Kidney (tissue), 14 donors: ENCODE data around the gene THEMIS. TPM values are rescaled to one million over a fixed set of nuclear protein-coding genes. Genes with fewer than 3 reads are reported as not detected.
A peak's percentile ranks its signal among the peaks of the same experiment; 100 is the strongest.

ENCODE experiments used
- DNase-seq, 5 donors: peaks; one replicate each; pipeline ENCODE4 v3.0.0-alpha.2; 2013 to 2020
- FAIRE-seq: peaks from 2 replicates; lab custom pipeline; 2012; peaks lifted over from hg19 to GRCh38; lab: Jason Lieb, UNC
- H3K27ac ChIP-seq, 2 donors: one replicate each; pipeline ENCODE4 v1.7.0; 2013; ENCODE audit warnings: low read depth in 2 of 2, low read length in 2 of 2, inconsistent platforms in 1 of 2
- H3K27me3 ChIP-seq: one replicate; pipeline ENCODE4 v1.7.1; 2013; ENCODE audit warnings: low read length, inconsistent platforms; ENCODE audit not compliant: control insufficient read depth, insufficient read depth
- H3K36me3 ChIP-seq, 3 donors: one replicate each; pipeline versions ENCODE4 v1.7.0 to v1.7.1; 2013; ENCODE audit warnings: low read length in 3 of 3, control low read depth in 1 of 3, inconsistent platforms in 1 of 3; ENCODE audit not compliant: insufficient read depth in 3 of 3, control insufficient read depth in 2 of 3
- H3K4me1 ChIP-seq, 3 donors: one replicate each; pipeline versions ENCODE4 v1.7.0 to v1.7.1; 2013; ENCODE audit warnings: low read length in 3 of 3, inconsistent platforms in 1 of 3, low read depth in 1 of 3; ENCODE audit not compliant: control insufficient read depth in 2 of 3, insufficient read depth in 2 of 3
- H3K4me3 ChIP-seq, 3 donors: one replicate each; pipeline versions ENCODE4 v1.7.0 to v1.8.1; 2013; ENCODE audit warnings: low read length in 3 of 3, control low read depth in 1 of 3, inconsistent platforms in 1 of 3
- H3K9ac ChIP-seq, 3 donors: one replicate each; pipeline versions ENCODE4 v1.7.0 to v1.7.1; 2013; ENCODE audit warnings: low read length in 3 of 3, control low read depth in 1 of 3, inconsistent platforms in 1 of 3
- H3K9me3 ChIP-seq, 3 donors: one replicate each; pipeline versions ENCODE4 v1.7.0 to v1.7.1; 2013; ENCODE audit warnings: low read length in 3 of 3, control low read depth in 1 of 3, inconsistent platforms in 1 of 3; ENCODE audit not compliant: control insufficient read depth in 2 of 3, insufficient read depth in 1 of 3
- intact Hi-C: fragments of 100-400 bp; cut with DNase I; formaldehyde crosslinking; loops from one replicate; pipeline ENCODE4 v1.11.1; 2022
- polyA plus RNA-seq: library from polyadenylated mRNA; stranded (reverse); fragments of 350-450 nt; fragmentation: Illumina TruSeq; extraction: RNeasy Lipid Tissue Mini Kit (QIAGEN cat#74804); gene quantifications from one replicate; pipeline ENCODE4 v1.2.3, GENCODE V29; 2014; ENCODE audit warnings: low read depth, low replicate concordance; ENCODE audit not compliant: insufficient read depth
- total RNA-seq: library from RNA; stranded (reverse); fragmentation: NEBNext Ultra II Directional; extraction: Animal tissue kit (Norgen Biotek cat#: 25700); gene quantifications from one replicate; pipeline ENCODE4 v1.2.1, GENCODE V29; 2021
- TF ChIP-seq, protein P1 (sequence below): IDR thresholded peaks from 3 replicates; pipeline ENCODE4 v1.5.1; 2012; ENCODE audit warnings: mild to moderate bottlenecking, moderate library complexity, borderline replicate concordance; ENCODE audit not compliant: insufficient read depth; ENCODE audit errors: extremely low read depth
- donor health status: control.
- donor health status: control.
- donor health status: control.
- donor health status: control.
- donor health status: control.
- donor health status: DM: yes; HTN: yes; CAD: no.
- donor health status: Normal renal cell carcinoma (clear cell type).

THEMIS gene
- total and polyA plus RNA-seq, 2 donors from 2014 or later = 3.3 TPM; not detected in 1

DNA sequence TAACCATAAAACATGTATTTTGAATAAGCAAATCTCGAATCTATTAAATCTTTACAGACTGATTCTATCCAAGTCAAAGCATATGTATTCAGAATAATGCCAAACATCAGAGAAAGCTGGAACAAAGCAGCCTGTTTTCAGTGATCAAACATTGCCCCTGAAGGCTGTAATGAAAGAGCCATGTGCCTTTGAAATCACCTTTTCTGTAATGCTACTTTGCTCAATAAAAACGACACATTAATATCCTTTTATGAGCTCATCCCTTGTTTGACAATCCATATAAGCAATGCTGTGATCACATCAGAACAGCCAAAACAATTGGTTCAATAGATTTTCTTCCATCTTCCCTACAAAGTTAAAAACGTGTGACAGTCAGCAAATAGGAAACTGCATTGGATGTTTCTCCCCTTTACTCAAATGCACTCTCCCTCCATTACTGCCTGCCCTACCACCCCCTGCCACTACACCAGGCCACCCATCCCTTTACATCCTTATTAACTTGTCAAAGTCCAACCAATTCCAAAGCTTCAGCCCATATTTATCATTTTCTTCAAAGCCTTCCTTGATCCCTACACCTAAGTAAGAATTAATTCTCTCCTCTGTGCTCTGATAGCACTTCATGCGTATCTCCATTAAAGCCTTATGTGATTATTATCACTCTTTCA lies 42.0 kb downstream of the THEMIS start:
- H3K4me3 ChIP-seq = no peak overlapping the region
- no peak for FAIRE-seq
- no peak overlapping the region for H3K9ac ChIP-seq
- no peaks in the 10 kb centered on the region for H3K27me3 ChIP-seq
- H3K27ac ChIP-seq = no peak overlapping the region
- DNase-seq = no peak
- H3K9me3 ChIP-seq = no peaks in the 10 kb centered on the region
- H3K4me1 ChIP-seq = no peaks in the 10 kb centered on the region
- TF ChIP-seq, protein P1, sequence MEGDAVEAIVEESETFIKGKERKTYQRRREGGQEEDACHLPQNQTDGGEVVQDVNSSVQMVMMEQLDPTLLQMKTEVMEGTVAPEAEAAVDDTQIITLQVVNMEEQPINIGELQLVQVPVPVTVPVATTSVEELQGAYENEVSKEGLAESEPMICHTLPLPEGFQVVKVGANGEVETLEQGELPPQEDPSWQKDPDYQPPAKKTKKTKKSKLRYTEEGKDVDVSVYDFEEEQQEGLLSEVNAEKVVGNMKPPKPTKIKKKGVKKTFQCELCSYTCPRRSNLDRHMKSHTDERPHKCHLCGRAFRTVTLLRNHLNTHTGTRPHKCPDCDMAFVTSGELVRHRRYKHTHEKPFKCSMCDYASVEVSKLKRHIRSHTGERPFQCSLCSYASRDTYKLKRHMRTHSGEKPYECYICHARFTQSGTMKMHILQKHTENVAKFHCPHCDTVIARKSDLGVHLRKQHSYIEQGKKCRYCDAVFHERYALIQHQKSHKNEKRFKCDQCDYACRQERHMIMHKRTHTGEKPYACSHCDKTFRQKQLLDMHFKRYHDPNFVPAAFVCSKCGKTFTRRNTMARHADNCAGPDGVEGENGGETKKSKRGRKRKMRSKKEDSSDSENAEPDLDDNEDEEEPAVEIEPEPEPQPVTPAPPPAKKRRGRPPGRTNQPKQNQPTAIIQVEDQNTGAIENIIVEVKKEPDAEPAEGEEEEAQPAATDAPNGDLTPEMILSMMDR = no peak
- no peaks in the 10 kb centered on the region for H3K36me3 ChIP-seq
- intact Hi-C loops = no loop called here

DNA sequence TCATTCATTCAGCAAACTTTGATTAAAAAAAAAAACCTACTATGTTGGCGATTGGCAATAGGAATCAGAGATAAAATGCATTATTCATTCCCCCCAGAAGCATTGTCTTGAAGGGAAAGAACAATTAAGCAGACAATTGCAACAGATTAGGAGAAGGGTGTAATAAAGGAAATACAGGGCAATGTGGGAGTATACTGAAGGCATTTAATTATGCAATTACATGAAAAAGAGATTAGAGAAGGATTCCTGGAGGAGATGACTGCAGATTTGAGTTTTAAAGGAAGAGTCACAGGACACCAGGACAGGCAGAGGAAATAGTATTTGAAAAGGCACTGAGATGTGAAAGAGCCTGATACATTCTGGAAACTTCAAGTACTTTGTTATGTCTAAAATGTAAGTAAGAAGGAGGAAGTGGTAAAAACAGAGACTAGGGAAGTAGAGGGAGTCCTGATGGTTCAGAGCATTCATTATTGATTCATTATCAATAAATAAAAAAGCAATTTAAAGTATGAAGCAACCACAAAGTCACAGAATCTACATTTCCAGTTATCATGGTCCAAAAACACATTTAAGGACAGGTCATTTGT lies 43.7 kb downstream of the THEMIS start:
- intact Hi-C loops = no loop called here
- no peak for FAIRE-seq

DNA sequence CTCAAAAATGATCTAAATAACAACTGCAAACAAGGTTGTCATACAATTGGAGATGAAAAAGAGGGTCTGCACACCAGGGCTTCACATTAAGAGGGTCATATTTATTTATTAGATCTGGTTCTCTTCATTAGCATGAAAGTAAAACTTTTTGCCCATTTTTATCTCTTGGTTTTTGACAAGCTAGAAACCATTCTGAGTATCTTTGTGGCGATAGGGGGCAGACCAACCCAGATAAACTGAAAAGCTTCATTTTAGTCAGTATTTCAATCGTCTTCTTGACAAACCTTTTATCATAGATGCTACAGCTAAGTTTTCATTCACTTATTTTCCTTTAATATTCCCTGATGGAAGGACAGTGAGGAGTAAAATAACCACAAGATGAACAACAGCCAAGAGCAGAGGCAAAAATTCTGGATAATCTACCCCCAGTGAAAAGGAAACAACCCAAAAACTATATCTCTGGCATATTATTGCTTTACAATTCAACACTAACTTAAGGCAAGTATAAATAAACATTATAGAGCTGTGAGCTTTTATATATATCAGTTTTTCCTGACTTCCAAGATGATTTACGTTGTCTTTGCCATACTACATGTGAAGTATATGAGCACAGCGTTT lies 45.2 kb downstream of the THEMIS start:
- no peaks in the 10 kb centered on the region for H3K9me3 ChIP-seq
- FAIRE-seq (no peak), DNase-seq (peak in 2 of 5 donors; percentile 14 to 47)
- H3K4me1 ChIP-seq = no peaks in the 10 kb centered on the region
- no peak overlapping the region for H3K9ac ChIP-seq
- TF ChIP-seq, protein P1 = peak; percentile 26
- H3K4me3 ChIP-seq = no peak overlapping the region
- intact Hi-C loops = no loop called here
- H3K27me3 ChIP-seq = no peaks in the 10 kb centered on the region
- H3K27ac ChIP-seq = no peak overlapping the region
- no peaks in the 10 kb centered on the region for H3K36me3 ChIP-seq

More for the DNA sequence above, 43.7 kb downstream of the THEMIS start:
- H3K27me3 ChIP-seq = no peaks in the 10 kb centered on the region
- no peak for DNase-seq
- H3K4me1 ChIP-seq = no peaks in the 10 kb centered on the region
- TF ChIP-seq, protein P1 = no peak
- no peak overlapping the region for H3K27ac ChIP-seq
- H3K9me3 ChIP-seq = no peaks in the 10 kb centered on the region
- H3K4me3 ChIP-seq = no peak overlapping the region
- no peak overlapping the region for H3K9ac ChIP-seq
- no peaks in the 10 kb centered on the region for H3K36me3 ChIP-seq
